Measurements from ENCODE around the gene PAK5. TPM values are rescaled to one million over a fixed set of nuclear protein-coding genes. Genes with fewer than 3 reads are reported as not detected.

The PAK5 gene
- total RNA-seq, 1 donor from 2014 or later: 33.0 TPM

DNA sequence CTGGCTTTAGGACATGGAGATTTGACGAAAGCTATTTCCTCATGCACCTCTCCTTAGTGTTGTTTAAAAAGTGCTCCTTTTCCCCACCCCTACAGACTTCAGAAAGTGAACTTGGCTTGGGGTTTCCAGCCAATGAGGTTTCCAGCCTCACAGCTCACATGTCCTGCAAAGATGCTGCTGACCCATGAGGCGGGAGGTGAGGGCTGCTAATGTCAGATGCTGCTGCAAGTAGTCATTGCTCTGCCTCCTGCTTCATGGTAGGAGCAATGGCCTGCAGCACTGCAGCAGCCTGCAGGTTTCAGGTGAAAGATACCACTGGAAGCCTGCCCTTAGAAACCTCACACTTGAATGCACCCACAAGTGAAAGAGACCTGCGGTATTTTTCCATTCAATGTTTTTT is 211.7 kb downstream of the PAK5 start:
- no peak for DNase-seq (ENCODE audit: low spot score in 2 of 2)

DNA sequence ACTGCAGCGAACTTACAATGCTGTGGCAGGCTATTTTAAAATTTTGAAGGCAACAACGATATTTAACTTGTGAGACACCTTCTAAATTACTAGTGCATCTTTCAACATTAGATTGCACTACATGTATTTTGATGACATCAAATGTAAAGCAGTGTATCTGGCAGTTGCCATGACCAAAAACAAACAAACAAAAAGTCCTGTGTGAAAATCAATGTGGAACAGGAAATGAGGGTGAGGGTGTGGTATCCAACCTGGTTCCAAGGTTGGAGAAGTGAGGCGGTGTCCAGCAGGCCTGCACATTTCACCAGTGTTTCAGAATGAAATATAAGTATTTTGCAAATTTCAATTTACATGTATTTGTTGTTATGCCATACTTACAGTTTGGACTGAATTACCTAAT is 212.5 kb downstream of the PAK5 start:
- DNase-seq (ENCODE audit: low spot score in 2 of 2): no peak
- no peak for FAIRE-seq

More for the DNA sequence above, 211.7 kb downstream of the PAK5 start:
- no peak for FAIRE-seq

DNA sequence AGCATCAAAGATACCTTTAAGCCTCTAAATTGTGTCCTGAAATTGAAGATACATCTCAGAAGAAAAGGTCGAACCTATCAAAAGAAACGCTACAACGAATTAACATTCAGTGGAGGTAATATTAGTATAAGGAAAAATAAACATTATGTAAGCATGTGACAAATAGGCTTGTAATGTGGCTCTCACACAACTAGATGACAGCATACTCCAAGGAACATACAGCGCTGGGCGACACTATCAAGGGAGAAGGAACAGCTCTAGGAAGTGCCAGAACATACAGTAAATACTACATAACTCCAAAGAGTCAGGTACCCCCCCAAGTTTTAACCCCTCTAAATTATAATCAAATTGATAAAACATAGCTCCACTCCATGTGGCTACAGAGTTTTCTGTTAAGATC is 220.9 kb downstream of the PAK5 start:
- FAIRE-seq (no peak), DNase-seq (ENCODE audit: low spot score in 2 of 2) (peak in 1 of 2 donors; percentile 18)

GRCh38 chr20:9616833-9617461 is 221.9 kb downstream of the PAK5 start:
- DNase-seq (ENCODE audit: low spot score in 2 of 2): peak in 1 of 2 donors; percentile 31
- FAIRE-seq: no peak

DNA sequence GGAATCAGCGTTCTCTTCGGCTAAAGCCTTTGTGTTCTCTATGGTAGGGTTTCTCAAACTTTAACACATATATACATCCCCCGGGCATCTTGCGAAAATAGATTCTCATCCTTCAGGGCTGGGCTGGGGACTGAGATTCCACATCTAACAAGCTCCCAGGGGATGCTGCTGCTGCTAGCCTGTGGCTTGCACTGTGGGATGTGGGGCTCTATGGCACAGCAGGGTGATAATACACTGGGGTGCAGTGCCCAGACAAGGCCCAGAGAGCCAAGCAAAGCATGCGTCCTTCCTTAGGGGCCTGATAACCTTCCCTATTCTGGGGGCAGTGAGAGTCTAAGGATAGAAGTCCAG is 222.4 kb downstream of the PAK5 start:
- FAIRE-seq: no peak
- no peak for DNase-seq (ENCODE audit: low spot score in 2 of 2)

- no peak for DNase-seq (ENCODE audit: low spot score in 2 of 2)
- no peak for FAIRE-seq
Observed at GRCh38 chr20:9615766-9616454, 223.0 kb downstream of the PAK5 start.

DNA sequence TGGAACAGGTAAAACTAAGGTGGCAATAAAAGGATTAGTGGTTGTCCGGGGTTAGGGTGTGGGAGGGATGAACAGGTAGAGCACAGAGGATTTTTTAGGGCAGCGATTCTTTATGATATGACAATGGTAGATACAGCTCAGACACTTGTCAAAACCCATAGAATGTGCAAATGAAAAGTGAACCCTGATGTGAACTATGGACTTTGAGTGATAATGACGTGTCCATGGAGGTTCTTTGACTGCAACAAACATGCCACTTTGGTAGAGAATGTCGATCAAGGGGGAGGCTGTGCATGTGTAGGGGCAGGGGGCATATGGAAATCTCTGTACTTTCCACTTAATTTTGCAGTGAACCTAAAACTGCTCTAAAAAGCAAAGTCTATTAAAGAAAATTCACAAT is 223.8 kb downstream of the PAK5 start:
- DNase-seq (ENCODE audit: low spot score in 2 of 2): no peak
- FAIRE-seq: no peak

GRCh38 chr20:9613871-9614270 is 225.0 kb downstream of the PAK5 start:
- DNase-seq (ENCODE audit: low spot score in 2 of 2) (no peak), FAIRE-seq (no peak)

DNA sequence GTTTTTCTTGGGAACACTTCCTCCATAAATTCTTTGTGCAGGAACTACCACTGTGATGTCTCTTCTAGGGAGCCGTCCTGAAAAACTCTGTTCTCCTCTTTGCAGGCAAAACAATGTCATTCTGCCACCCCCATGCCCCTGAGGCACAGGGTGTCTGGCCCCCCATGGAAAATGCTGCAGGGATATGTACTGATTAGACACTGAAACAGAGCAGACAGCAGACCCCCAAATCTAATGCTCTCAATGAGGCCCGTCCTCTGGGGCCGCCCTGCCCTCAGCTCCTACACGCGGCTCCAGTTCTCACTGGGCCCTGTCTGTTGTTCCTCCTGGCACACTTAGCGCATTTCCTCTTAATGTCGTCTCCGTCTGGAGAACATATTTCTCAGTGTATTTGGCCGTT is 227.0 kb downstream of the PAK5 start:
- no peak for FAIRE-seq

DNA sequence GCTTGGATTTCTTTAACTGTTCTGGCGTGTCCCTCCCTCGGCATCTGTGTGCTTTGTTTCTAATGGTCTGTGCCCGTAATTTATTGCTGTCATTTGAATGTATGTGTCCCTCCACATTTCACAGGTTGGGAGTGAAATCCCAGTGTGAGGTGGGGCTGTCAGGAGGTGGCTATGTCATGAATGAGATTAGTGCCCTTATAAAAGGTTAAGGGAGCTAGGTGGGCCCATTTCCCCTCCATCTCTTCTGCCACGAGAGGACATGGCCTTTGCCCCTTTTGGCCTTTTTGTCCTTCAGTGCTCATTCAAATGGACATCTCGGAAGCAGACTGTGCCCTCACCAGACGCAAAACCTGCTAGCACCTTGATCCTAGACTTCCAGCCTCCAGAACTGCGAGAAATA is 228.2 kb downstream of the PAK5 start:
- DNase-seq (ENCODE audit: low spot score in 2 of 2): no peak
- FAIRE-seq: no peak

More for the DNA sequence above, 227.0 kb downstream of the PAK5 start:
- DNase-seq (ENCODE audit: low spot score in 2 of 2): no peak

DNA sequence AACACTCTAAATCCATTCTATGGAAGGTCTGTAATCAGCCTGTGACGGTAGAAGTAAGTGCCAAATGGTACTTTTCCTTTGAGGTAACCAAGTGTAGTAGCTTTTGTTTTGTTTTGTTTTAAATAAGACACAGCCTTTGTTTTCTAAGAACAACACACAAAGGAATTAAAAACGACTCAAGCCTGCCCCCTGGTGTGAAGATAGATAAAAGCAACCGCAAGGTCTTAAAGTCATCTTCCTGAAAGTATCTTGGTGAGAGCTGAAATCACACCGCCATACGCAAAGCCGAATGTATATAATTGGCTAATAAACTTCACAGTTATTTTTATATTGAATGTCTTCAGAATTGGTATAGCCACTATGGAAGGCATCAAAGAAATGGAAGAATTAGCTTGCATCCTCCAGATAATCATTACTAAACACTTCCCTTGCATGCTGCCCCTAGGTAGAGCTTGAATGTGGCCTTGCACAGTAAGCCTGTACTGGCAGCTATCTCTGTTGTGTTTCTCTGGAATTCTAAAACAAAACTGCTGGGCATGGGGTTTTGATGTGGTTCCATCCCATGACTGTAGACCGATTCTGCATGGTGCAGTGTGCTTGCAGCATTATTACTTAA is 228.9 kb downstream of the PAK5 start:
- FAIRE-seq (peak; percentile 84), DNase-seq (ENCODE audit: low spot score in 2 of 2) (peak in 1 of 2 donors; percentile 27)

- DNase-seq (ENCODE audit: low spot score in 2 of 2) (no peak), FAIRE-seq (no peak)
Observed at GRCh38 chr20:9608639-9609340, 230.1 kb downstream of the PAK5 start.

DNA sequence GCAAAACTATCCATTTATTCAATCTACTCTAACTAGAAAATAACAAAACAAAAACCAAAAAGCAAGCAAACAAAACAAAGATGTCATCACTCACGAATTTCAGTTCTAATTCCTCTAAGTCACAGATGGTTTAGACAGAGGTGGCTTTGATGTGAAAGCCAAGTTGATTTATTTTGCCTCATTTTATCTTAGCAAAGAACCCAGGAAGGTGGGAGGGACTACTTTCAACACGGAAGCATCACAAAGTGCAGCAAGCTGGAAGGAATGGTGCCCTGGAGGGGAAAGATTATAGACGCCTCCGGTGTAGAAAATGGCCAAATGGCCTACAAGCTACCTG is 236.1 kb downstream of the PAK5 start:
- DNase-seq (ENCODE audit: low spot score in 2 of 2): no peak
- no peak for FAIRE-seq

GRCh38 chr20:9600562-9600961 is 238.3 kb downstream of the PAK5 start:
- FAIRE-seq: no peak
- no peak for DNase-seq (ENCODE audit: low spot score in 2 of 2)

GRCh38 chr20:9597547-9597946 is 241.3 kb downstream of the PAK5 start:
- FAIRE-seq: no peak
- DNase-seq (ENCODE audit: low spot score in 2 of 2): no peak

- DNase-seq (ENCODE audit: low spot score in 2 of 2): no peak
- FAIRE-seq: no peak
Observed at GRCh38 chr20:9595763-9596162, 243.1 kb downstream of the PAK5 start.

DNA sequence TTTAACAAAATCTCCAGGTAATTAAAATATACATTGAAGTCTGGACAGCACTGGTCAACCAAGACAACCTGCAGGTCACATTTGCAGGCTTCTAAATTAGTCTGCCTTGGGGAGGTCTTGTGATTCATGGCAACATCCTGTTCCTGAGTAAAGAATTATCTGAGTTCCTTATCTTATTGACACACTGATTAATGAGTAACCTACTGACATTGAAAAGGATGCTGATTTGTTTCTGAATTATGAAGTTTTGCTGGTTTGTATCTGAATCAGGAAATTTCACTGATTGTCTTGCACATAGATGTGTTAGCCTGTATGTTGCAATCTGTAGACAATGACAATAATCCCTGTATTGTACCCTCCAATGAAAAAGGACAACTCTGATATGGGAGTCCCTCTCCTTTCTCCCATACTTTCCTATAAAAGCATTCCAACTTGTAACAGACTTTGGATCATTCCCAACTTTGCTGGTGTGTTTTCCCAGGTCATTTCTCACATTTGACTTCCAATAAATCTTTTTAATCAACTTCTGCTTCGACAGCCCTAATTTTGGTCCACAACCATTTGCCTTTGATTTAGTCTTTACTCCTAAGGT is 244.5 kb downstream of the PAK5 start:
- FAIRE-seq: no peak
- DNase-seq (ENCODE audit: low spot score in 2 of 2): no peak

GRCh38 chr20:9592419-9592818 is 246.5 kb downstream of the PAK5 start:
- FAIRE-seq (no peak), DNase-seq (ENCODE audit: low spot score in 2 of 2) (no peak)

DNA sequence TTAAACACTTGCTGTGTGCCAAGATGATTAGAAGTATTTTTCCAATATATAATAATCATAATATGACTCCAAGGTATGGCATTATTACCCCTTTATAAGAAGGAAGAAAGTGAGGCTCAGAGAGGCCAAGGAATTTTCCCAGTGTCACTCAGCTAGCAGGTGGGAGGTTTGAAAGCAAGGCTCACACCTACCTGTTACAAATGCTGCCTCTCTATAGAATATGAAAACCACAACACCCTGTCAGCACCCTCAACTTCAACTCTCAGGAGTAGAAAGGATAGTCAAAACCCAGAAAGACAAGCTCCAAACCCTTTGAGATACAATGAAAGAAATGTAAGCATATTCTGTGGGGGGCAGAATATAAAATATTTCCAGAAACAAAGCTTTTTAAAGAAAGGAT is 247.8 kb downstream of the PAK5 start:
- FAIRE-seq: no peak

GRCh38 chr20:9590189-9590588 is 248.7 kb downstream of the PAK5 start:
- DNase-seq (ENCODE audit: low spot score in 2 of 2) (no peak), FAIRE-seq (no peak)

More for the DNA sequence above, 247.8 kb downstream of the PAK5 start:
- no peak for DNase-seq (ENCODE audit: low spot score in 2 of 2)

- DNase-seq (ENCODE audit: low spot score in 2 of 2) (no peak), FAIRE-seq (no peak)
Observed at GRCh38 chr20:9588706-9589105, 250.2 kb downstream of the PAK5 start.

Measured in frontal cortex (tissue), 4 donors.